IMR-90 (cell line): Measurements from ENCODE around the gene CYYR1. TPM values are rescaled to one million over a fixed set of nuclear protein-coding genes. Genes with fewer than 3 reads are reported as not detected.

Source experiments
- ATAC-seq: fragments of 200-7000 bp; cut with Tn5 transposase; 2 replicates; pipeline ENCODE4 v1.9.1; 2020; ENCODE audit warnings: low read depth, mild to moderate bottlenecking, moderate library complexity
- BruUV-seq: library from RNA; stranded (reverse); fragments of 400-500 nt; replicated peaks from 2 replicates; lab custom pipeline; 2021; lab: Mats Ljungman, UMichigan
- CTCF ChIA-PET: fragments of 300-600 bp; formaldehyde crosslinking; extraction: SDS; loops from one replicate; lab custom pipeline; 2021; ENCODE audit warnings: antibody characterized with exemption; lab: Yijun Ruan, JAX
- POLR2A ChIA-PET: fragments of 300-600 bp; sonication (Branson Sonifier 250); formaldehyde crosslinking; loops from one replicate; lab custom pipeline; 2022; ENCODE audit warnings: antibody characterized with exemption; ENCODE audit not compliant: unreplicated experiment; lab: Charles Lee
- DNase-seq: peaks from one replicate; pipeline ENCODE4 v3.0.0; 2013
- H2AFZ ChIP-seq: replicated peaks from 2 replicates; pipeline ENCODE3; 2013; ENCODE audit warnings: low read length, mild to moderate bottlenecking; ENCODE audit not compliant: poor library complexity
- H2AK5ac ChIP-seq: 2 replicates; pipeline ENCODE4 v1.6.1; 2013; ENCODE audit warnings: low read depth, low read length, inconsistent platforms
- H2AK9ac ChIP-seq: replicated peaks from 2 replicates; pipeline ENCODE3; 2013; ENCODE audit warnings: mild to moderate bottlenecking, low read depth, low read length, moderate library complexity; ENCODE audit not compliant: poor library complexity
- H2BK120ac ChIP-seq: 2 replicates; pipeline ENCODE4 v1.6.1; 2013; ENCODE audit warnings: low read depth, low read length, inconsistent platforms
- H2BK15ac ChIP-seq: 3 replicates; pipeline ENCODE4 v1.6.1; 2013; ENCODE audit warnings: low read depth, low read length, inconsistent platforms
- H2BK20ac ChIP-seq: 2 replicates; pipeline ENCODE4 v1.6.1; 2013; ENCODE audit warnings: low read depth, mild to moderate bottlenecking, inconsistent platforms, low read length, moderate library complexity
- H2BK5ac ChIP-seq: 2 replicates; pipeline ENCODE4 v1.6.1; 2013; ENCODE audit warnings: mild to moderate bottlenecking, low read depth, low read length, inconsistent platforms; ENCODE audit not compliant: poor library complexity, severe bottlenecking
- H3K14ac ChIP-seq: replicated peaks from 2 replicates; pipeline ENCODE4 v1.6.1; 2013; ENCODE audit warnings: low read depth, low read length, inconsistent platforms
- H3K18ac ChIP-seq: 2 replicates; pipeline ENCODE4 v1.6.1; 2013; ENCODE audit warnings: low read depth, low read length, control low read depth
- H3K23ac ChIP-seq: 2 replicates; pipeline ENCODE4 v1.6.1; 2013; ENCODE audit warnings: low read depth, low read length, inconsistent platforms
- H3K27ac ChIP-seq: 2 replicates; pipeline ENCODE4 v1.5.1; 2013; ENCODE audit warnings: mild to moderate bottlenecking, control low read depth, low read length; ENCODE audit not compliant: insufficient read depth
- H3K27me3 ChIP-seq: 2 replicates; pipeline ENCODE4 v1.6.1; 2013; ENCODE audit warnings: low read length; ENCODE audit not compliant: control insufficient read depth, insufficient read depth
- H3K36me3 ChIP-seq: 2 replicates; pipeline ENCODE4 v1.6.1; 2013; ENCODE audit warnings: low read length, mixed read lengths; ENCODE audit not compliant: control insufficient read depth, insufficient read depth
- H3K4ac ChIP-seq: 2 replicates; pipeline ENCODE4 v1.6.1; 2013; ENCODE audit warnings: low read depth, low read length, inconsistent platforms
- H3K4me1 ChIP-seq: 2 replicates; pipeline ENCODE4 v1.6.1; 2013; ENCODE audit warnings: low read length, mixed read lengths; ENCODE audit not compliant: control insufficient read depth, insufficient read depth
- H3K4me2 ChIP-seq: 2 replicates; pipeline ENCODE4 v1.6.1; 2013; ENCODE audit warnings: low read depth, mild to moderate bottlenecking, control low read depth, low read length, moderate library complexity
- H3K4me3 ChIP-seq: 2 replicates; pipeline ENCODE4 v1.5.1; 2013; ENCODE audit warnings: low read depth, mild to moderate bottlenecking, control low read depth, low read length, moderate library complexity; ENCODE audit not compliant: insufficient read depth
- H3K56ac ChIP-seq: 2 replicates; pipeline ENCODE4 v1.6.1; 2013; ENCODE audit warnings: low read length, inconsistent platforms; ENCODE audit not compliant: insufficient read depth; ENCODE audit errors: extremely low read depth
- H3K79me1 ChIP-seq, 2 experiments: 2 replicates each; pipeline ENCODE4 v1.6.1; 2013; ENCODE audit warnings: low read length in 2 of 2, inconsistent platforms in 1 of 2, low read depth in 1 of 2
- H3K9ac ChIP-seq: 2 replicates; pipeline ENCODE4 v1.6.1; 2013; ENCODE audit warnings: low read depth, low read length, control low read depth
- H3K9me1 ChIP-seq: 2 replicates; pipeline ENCODE4 v1.6.1; 2013; ENCODE audit warnings: low read length, inconsistent platforms; ENCODE audit not compliant: insufficient read depth
- H3K9me3 ChIP-seq: 2 replicates; pipeline ENCODE4 v1.6.1; 2013; ENCODE audit warnings: low read length; ENCODE audit not compliant: control insufficient read depth, insufficient read depth
- H4K20me1 ChIP-seq: 2 replicates; pipeline ENCODE4 v1.6.1; 2013; ENCODE audit warnings: low read length, inconsistent platforms; ENCODE audit not compliant: insufficient read depth
- H4K5ac ChIP-seq: 2 replicates; pipeline ENCODE4 v1.6.1; 2013; ENCODE audit warnings: mild to moderate bottlenecking, low read depth, low read length, control low read depth
- H4K8ac ChIP-seq, 2 experiments: 2 replicates each; pipeline ENCODE4 v1.6.1; 2013; ENCODE audit warnings: low read depth in 2 of 2, low read length in 2 of 2, control low read depth in 1 of 2, inconsistent platforms in 1 of 2
- H4K91ac ChIP-seq: 2 replicates; pipeline ENCODE4 v1.6.1; 2013; ENCODE audit warnings: low read depth, low read length, inconsistent platforms; ENCODE audit not compliant: insufficient read depth
- MAFK ChIP-seq: IDR thresholded peaks from 2 replicates; pipeline ENCODE4 v1.6.1; 2012; ENCODE audit warnings: low read depth, low read length, improper control_type of control experiment
- WGBS, 2 experiments: methylation state at CpG; one replicate each; pipeline versions ENCODE4 v1.1.5 to v1.1.7; 2013; ENCODE audit warnings: missing lambda C conversion rate in 2 of 2; ENCODE audit not compliant: insufficient read length in 1 of 2; ENCODE audit errors: extremely low coverage in 2 of 2; 5-methylcytosine and 5-hydroxymethylcytosine counted together
- dilution Hi-C: fragments of 300-500 bp; cut with HindIII; formaldehyde crosslinking; loops from one replicate; pipeline ENCODE4 v1.14.3; 2018; ENCODE audit warnings: low sequenced_read_pairs; ENCODE audit not compliant: unreplicated experiment
- in situ Hi-C: fragments of 300-500 bp; cut with MboI; formaldehyde crosslinking; loops from 3 replicates; pipeline ENCODE4 v1.14.3; 2019; ENCODE audit warnings: low sequenced_read_pairs, inconsistent platforms, mixed read lengths
- intact Hi-C: fragments of 100-400 bp; cut with micrococcal nuclease; formaldehyde crosslinking; loops from 2 replicates; pipeline ENCODE4 v1.10.0; 2022
- polyA plus RNA-seq, 3 experiments: library from polyadenylated mRNA; depleted of rRNA; stranded (reverse); fragments of >200 nt; gene quantifications; 2 replicates each; pipeline ENCODE4 v1.2.3, GENCODE V29; 2012; ENCODE audit warnings: low replicate concordance in 1 of 3
- total RNA-seq: library from RNA; depleted of rRNA; stranded (reverse); fragments of >200 nt; gene quantifications from 2 replicates; pipeline ENCODE4 v1.2.3, GENCODE V29; 2012

Gene CYYR1
- total and polyA plus RNA-seq, 2 of the 4 experiments (the other 2 are of a cell fraction) = not detected

GRCh38 chr21:26448751-26449150, 124.3 kb downstream of the CYYR1 start:
- ATAC-seq (peak; percentile 14; the same call in 1 of the 2 replicates), DNase-seq (no peak)
- Histone ChIP-seq H2BK15ac (no peak overlapping the region), H3K36me3 (no peaks in the 10 kb centered on the region), H3K4ac (no peak overlapping the region), H4K5ac (no peak overlapping the region), H3K27ac (no peak overlapping the region), H3K9me1 (no peaks in the 10 kb centered on the region), H3K18ac (no peak overlapping the region), H3K9me3 (no peaks in the 10 kb centered on the region), H3K23ac (no peak overlapping the region), H3K4me3 (no peak overlapping the region), H3K27me3 (no peaks in the 10 kb centered on the region), H3K79me1 (no peaks in the 10 kb centered on the region), H4K91ac (no peak overlapping the region), H2AFZ (no peak overlapping the region), H4K20me1 (no peaks in the 10 kb centered on the region), H2AK5ac (no peak overlapping the region), H2AK9ac (no peak overlapping the region), H3K4me2 (no peak overlapping the region), H4K8ac (no peak overlapping the region), H2BK120ac (no peak overlapping the region), H3K14ac (no peak overlapping the region), H2BK5ac (no peak overlapping the region), H3K4me1 (no peaks in the 10 kb centered on the region), H2BK20ac (no peak overlapping the region), H3K9ac (no peak overlapping the region), H3K56ac (no peak overlapping the region)
- dilution Hi-C loops = no loop called here
- no CpG with 5 or more reads among the region's 4 CpGs for WGBS, 2 experiments
- ChIA-PET CTCF (no interaction called here), POLR2A (no interaction called here)
- no TSS peak for BruUV-seq
- intact Hi-C loops = no loop called here
- in situ Hi-C loops = no loop called here
- TF ChIP-seq MAFK = no peak
